Upper lobe of left lung (tissue), 6 donors: ENCODE results near the gene HK1. TPM values are rescaled to one million over a fixed set of nuclear protein-coding genes. Genes with fewer than 3 reads are reported as not detected.

Experiments
- ATAC-seq, 2 donors: fragments of 200-7000 bp; cut with Tn5 transposase; one replicate each; pipeline ENCODE4 v1.9.1; 2022; ENCODE audit warnings: mild to moderate bottlenecking in 2 of 2, moderate library complexity in 2 of 2; ENCODE audit not compliant: low FRiP score in 2 of 2
- DNase-seq, 2 donors: peaks; one replicate each; pipeline ENCODE4 v3.0.0-alpha.2; 2019 to 2020
- H3K27ac ChIP-seq, 4 donors: fragments of 200-600 bp; sonication (generic); one replicate each; pipeline ENCODE4 v1.5.1; 2016 to 2019
- H3K27me3 ChIP-seq, 4 donors: fragments of 200-600 bp; sonication (generic); one replicate each; pipeline ENCODE4 v1.5.1; 2017 to 2019
- H3K36me3 ChIP-seq, 4 donors: fragments of 200-600 bp; sonication (generic); one replicate each; pipeline ENCODE4 v1.5.1; 2016 to 2019
- H3K4me1 ChIP-seq, 4 donors: fragments of 200-600 bp; sonication (generic); one replicate each; pipeline ENCODE4 v1.5.1; 2018 to 2019
- H3K4me3 ChIP-seq, 4 donors: fragments of 200-600 bp; sonication (generic); one replicate each; pipeline ENCODE4 v1.5.1; 2017 to 2019; ENCODE audit warnings: mild to moderate bottlenecking in 2 of 4, moderate library complexity in 1 of 4
- H3K9me3 ChIP-seq, 4 donors: fragments of 200-600 bp; sonication (generic); one replicate each; pipeline ENCODE4 v1.5.1; 2018 to 2019
- EP300 ChIP-seq, 4 donors: sonication (generic); formaldehyde crosslinking; IDR thresholded peaks; one replicate each; pipeline ENCODE4 v1.5.1; 2017; ENCODE audit warnings: antibody characterized with exemption in 4 of 4, control low read depth in 2 of 4
- POLR2A ChIP-seq, 4 donors: fragments of 450-650 bp; IDR thresholded peaks; one replicate each; pipeline ENCODE4 v1.5.1; 2016 to 2017; ENCODE audit warnings: antibody characterized with exemption in 4 of 4, mild to moderate bottlenecking in 2 of 4
- POLR2AphosphoS5 ChIP-seq, 2 donors: sonication (generic); formaldehyde crosslinking; IDR thresholded peaks; one replicate each; pipeline ENCODE4 v1.5.1; 2017; ENCODE audit warnings: antibody characterized with exemption in 2 of 2
- WGBS, 2 donors: methylation state at CpG; one replicate each; pipeline ENCODE4 v1.1.5; 2017 to 2018; 5-methylcytosine and 5-hydroxymethylcytosine counted together
- total RNA-seq, 6 donors: library from RNA; depleted of rRNA in 4 of 6; stranded (reverse); fragments of >200 nt in 4 of 6; gene quantifications; one replicate each; pipeline versions ENCODE4 v1.1.0 to v1.2.1, GENCODE V29; 2016 to 2021
- TF ChIP-seq, protein P1 (sequence below), 6 experiments: fragments of 450-650 bp in 4 of 6; fragments of 200-600 bp in 2 of 6; sonication (generic) in 2 of 6; IDR thresholded peaks; one replicate each; pipeline ENCODE4 v1.5.1; 2016 to 2019; ENCODE audit warnings: antibody characterized with exemption in 6 of 6
- donor health status: DM: no; HTN: no; CAD: no; lungs with moderate emphysema.
- donor health status: DM: no; HTN: yes; CAD: no; lungs with severe emphysema.

The HK1 gene
- total RNA-seq, 6 donors from 2014 or later = 60.8 to 98.5 (median 88.9) TPM

DNA sequence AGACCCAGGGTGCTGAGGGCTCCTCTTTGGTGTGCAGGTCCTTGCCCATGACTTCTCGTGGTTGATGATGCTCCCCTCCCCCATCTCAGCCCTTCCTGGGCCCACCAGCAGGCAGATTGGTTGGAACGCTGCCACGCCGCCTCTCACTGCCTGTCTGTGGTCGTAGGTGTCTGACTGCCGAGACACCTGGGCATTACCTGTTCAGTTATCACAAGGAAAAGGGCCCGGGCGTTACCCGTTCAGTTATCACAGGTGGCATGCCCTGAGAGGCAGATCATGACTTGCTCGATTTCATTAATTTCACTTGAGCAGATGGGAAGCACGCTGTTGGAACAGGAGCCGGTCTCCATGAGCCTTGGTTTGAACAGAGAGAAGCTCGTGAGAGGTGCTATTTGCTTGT is 95.9 kb downstream of the HK1 start:
- Histone ChIP-seq H3K4me3 (no peak overlapping the region), H3K27me3 (no peaks in the 10 kb centered on the region), H3K27ac (peak overlapping the region in 1 of 4 donors; percentile 30), H3K9me3 (no peaks in the 10 kb centered on the region), H3K4me1 (peaks cover 25 to 31% (median 30%) of the 10 kb centered on the region in 4 donors), H3K36me3 (peaks cover 4 to 75% (median 40%) of the 10 kb centered on the region in 4 donors)
- TF ChIP-seq POLR2A (IDR thresholded peaks at IDR 0.05) (no peak), POLR2AphosphoS5 (IDR thresholded peaks at IDR 0.05) (no peak), EP300 (IDR thresholded peaks at IDR 0.05) (no peak)
- TF ChIP-seq, protein P1, sequence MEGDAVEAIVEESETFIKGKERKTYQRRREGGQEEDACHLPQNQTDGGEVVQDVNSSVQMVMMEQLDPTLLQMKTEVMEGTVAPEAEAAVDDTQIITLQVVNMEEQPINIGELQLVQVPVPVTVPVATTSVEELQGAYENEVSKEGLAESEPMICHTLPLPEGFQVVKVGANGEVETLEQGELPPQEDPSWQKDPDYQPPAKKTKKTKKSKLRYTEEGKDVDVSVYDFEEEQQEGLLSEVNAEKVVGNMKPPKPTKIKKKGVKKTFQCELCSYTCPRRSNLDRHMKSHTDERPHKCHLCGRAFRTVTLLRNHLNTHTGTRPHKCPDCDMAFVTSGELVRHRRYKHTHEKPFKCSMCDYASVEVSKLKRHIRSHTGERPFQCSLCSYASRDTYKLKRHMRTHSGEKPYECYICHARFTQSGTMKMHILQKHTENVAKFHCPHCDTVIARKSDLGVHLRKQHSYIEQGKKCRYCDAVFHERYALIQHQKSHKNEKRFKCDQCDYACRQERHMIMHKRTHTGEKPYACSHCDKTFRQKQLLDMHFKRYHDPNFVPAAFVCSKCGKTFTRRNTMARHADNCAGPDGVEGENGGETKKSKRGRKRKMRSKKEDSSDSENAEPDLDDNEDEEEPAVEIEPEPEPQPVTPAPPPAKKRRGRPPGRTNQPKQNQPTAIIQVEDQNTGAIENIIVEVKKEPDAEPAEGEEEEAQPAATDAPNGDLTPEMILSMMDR (IDR thresholded peaks at IDR 0.05) = no peak
- WGBS, 2 donors = 96% methylated on average over 12 of the region's 13 CpGs
- DNase-seq (no peak), ATAC-seq (no peak)

DNA sequence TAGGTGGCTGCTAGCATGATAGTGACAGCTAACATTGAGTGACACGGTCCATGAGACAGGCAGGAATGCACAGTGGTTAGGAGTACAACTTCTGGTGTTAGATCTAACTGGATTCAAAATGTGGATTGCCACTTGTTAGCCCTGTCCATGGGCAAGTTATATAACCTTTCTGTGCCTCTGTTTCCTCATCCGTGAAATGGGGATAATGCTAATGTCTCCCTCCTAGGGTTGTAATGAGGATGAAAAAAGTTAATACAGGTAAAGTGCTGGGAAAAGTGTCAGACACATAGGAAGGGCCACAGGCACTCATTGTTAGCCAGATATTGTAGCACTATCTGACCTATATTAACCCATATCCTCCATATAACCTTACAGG is 96.6 kb downstream of the HK1 start:
- H3K36me3 ChIP-seq = peaks cover 8 to 75% (median 40%) of the 10 kb centered on the region in 4 donors
- DNase-seq (no peak), ATAC-seq (no peak)
- no peaks in the 10 kb centered on the region for H3K9me3 ChIP-seq
- no peak overlapping the region for H3K4me3 ChIP-seq
- H3K4me1 ChIP-seq = peaks cover 25 to 31% (median 30%) of the 10 kb centered on the region in 4 donors
- TF ChIP-seq, protein P1 (IDR thresholded peaks at IDR 0.05) = no peak
- TF ChIP-seq POLR2AphosphoS5 (IDR thresholded peaks at IDR 0.05) (no peak), EP300 (IDR thresholded peaks at IDR 0.05) (no peak), POLR2A (IDR thresholded peaks at IDR 0.05) (no peak)
- 88 to 95% methylated on average over 2 of the region's 2 CpGs for WGBS, 2 donors
- H3K27me3 ChIP-seq = no peaks in the 10 kb centered on the region
- peak overlapping the region in 3 of 4 donors; percentile 8 to 43 (median 30) for H3K27ac ChIP-seq

DNA sequence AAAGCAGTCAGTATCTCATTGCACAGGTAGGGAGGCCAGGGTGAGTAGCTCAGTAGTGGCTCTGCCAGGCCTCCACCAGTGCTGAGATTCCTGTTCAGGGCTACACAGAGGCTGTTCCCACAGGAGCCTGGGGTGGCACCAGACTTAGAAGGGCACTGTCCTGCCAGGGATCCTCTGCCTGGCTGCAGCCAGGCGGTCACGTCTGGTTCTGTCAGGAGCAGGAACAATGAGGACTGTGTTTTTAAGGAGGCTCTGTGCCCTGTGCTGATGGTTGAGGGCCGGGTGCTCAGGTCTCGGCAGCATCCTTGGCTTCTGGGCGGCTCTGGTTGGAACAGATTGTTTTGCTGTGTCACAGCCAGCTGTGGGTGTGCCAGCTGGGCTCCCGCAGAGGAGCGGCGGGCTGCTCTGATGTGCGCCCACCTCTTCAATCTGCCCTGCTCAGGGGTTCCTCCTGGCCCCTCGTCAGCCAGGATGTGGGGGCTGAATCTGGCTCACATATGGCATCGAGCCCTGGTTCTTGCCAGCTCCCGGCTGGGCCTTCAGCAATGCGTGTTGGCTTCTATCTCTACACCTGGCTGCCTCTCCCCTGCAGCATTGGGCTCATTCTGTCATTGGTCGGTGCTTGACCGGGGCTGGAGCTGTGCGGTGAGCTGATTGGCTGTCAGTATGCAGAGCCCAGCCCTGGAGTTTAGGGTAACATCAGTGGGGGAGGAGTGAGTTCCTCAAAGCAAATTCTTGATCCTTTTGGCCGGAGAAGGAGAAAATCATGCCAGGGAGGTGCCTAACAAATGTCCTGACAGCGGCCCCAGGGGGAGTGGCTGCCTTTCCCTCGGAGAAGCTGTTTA is 97.2 kb downstream of the HK1 start:
- Histone ChIP-seq H3K27ac (peak overlapping the region in 3 of 4 donors; percentile 8 to 50 (median 43)), H3K27me3 (no peaks in the 10 kb centered on the region), H3K4me3 (no peak overlapping the region), H3K9me3 (no peaks in the 10 kb centered on the region), H3K36me3 (peaks cover 6 to 75% (median 40%) of the 10 kb centered on the region in 4 donors), H3K4me1 (peaks cover 25 to 31% (median 30%) of the 10 kb centered on the region in 4 donors)
- DNase-seq = no peak
- TF ChIP-seq POLR2AphosphoS5 (IDR thresholded peaks at IDR 0.05) (no peak), POLR2A (IDR thresholded peaks at IDR 0.05) (no peak)
- TF ChIP-seq, protein P1 (IDR thresholded peaks at IDR 0.05) = no peak
- peak; percentile 15 to 44 for ATAC-seq
- WGBS, 2 donors = 29 to 33% methylated on average over 16 to 18 of the region's 19 CpGs

DNA sequence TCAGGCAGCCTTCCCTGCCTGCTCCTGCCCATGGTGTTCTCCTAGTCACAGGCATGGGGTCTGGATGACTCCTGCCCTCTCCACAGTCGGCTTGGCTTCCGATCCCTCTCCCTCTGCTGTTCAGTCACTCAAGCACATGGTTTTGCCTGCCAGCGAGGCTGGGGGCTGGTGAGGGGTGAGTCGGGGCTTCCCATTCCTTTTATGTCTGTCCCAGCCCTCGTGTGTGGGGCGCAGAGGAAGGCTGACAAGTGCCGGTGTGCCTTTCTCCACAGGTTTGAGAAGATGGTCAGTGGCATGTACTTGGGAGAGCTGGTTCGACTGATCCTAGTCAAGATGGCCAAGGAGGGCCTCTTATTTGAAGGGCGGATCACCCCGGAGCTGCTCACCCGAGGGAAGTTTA is 98.4 kb downstream of the HK1 start:
- no peak for DNase-seq

DNA sequence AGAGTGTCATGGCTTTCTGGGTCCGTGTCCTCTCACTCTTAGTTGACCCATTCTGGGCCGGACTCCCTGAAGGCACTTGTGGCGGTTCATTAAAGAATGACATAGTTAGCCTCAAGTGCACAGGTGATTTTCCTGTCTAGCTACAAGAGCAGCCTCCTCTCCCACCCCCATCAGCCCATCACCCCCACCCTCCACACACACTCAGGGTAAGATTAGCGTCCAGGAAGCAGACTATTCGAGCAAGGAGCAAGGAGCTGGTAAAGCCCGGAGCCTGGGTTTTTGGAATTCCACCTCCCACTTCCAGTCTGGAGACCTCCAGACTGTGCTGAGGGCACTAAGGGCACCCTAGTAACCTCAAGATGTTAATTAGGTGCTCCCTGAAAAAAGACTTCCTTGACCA is 98.9 kb downstream of the HK1 start:
- whole genome bisulfite sequencing, 2 donors = 61 to 68% methylated on average over 6 of the region's 6 CpGs
- peaks cover 25 to 31% (median 30%) of the 10 kb centered on the region in 4 donors for H3K4me1 ChIP-seq
- TF ChIP-seq POLR2AphosphoS5 (IDR thresholded peaks at IDR 0.05) = no peak
- no peak for TF ChIP-seq EP300 (IDR thresholded peaks at IDR 0.05)
- TF ChIP-seq POLR2A (IDR thresholded peaks at IDR 0.05) = no peak
- TF ChIP-seq, protein P1 (IDR thresholded peaks at IDR 0.05) = no peak
- H3K4me3 ChIP-seq = no peak overlapping the region
- H3K9me3 ChIP-seq = no peaks in the 10 kb centered on the region
- peaks cover 6 to 72% (median 40%) of the 10 kb centered on the region in 4 donors for H3K36me3 ChIP-seq
- peak overlapping the region; percentile 29 to 58 (median 48) for H3K27ac ChIP-seq
- ATAC-seq (no peak), DNase-seq (no peak)
- H3K27me3 ChIP-seq = no peaks in the 10 kb centered on the region

More for the DNA sequence above, 98.4 kb downstream of the HK1 start:
- no peak for ATAC-seq
- no peak overlapping the region for H3K4me3 ChIP-seq
- H3K36me3 ChIP-seq = peaks cover 6 to 72% (median 37%) of the 10 kb centered on the region in 4 donors
- no peaks in the 10 kb centered on the region for H3K9me3 ChIP-seq
- H3K27me3 ChIP-seq = no peaks in the 10 kb centered on the region
- peak overlapping the region in 3 of 4 donors; percentile 29 to 50 (median 45) for H3K27ac ChIP-seq
- 78 to 86% methylated on average over 4 to 11 of the region's 11 CpGs for WGBS, 2 donors
- TF ChIP-seq EP300 (IDR thresholded peaks at IDR 0.05) (no peak), POLR2A (IDR thresholded peaks at IDR 0.05) (no peak)
- peaks cover 25 to 31% (median 30%) of the 10 kb centered on the region in 4 donors for H3K4me1 ChIP-seq
